Activated CD4-positive, alpha-beta memory T cell treated with anti-CD3 and anti-CD28 coated beads, Interleukin-2, amount 10 ng/mL, durations not matched to agents 7 days and 5 days (primary cell): ENCODE data around the gene WNT5B. TPM values are rescaled to one million over a fixed set of nuclear protein-coding genes. Genes with fewer than 3 reads are reported as not detected.
A peak's percentile ranks its signal among the peaks of the same experiment; 100 is the strongest.

Experiments used
- CTCF ChIA-PET: fragments of 350-600 bp; sonication (Branson Sonifier 250); formaldehyde crosslinking; loops from one replicate; lab custom pipeline; 2021; ENCODE audit warnings: antibody characterized with exemption, inconsistent platforms; lab: Charles Lee
- POLR2A ChIA-PET: fragments of 350-600 bp; sonication (Branson Sonifier 250); formaldehyde crosslinking; loops from one replicate; lab custom pipeline; 2021; ENCODE audit warnings: antibody characterized with exemption; lab: Charles Lee
- DNase-seq: peaks from one replicate; pipeline ENCODE4 v3.0.0-alpha.2; 2020
- H3K27ac Mint-ChIP-seq: one replicate; pipeline ENCODE4 v1.8.0; 2021; ENCODE audit warnings: mild to moderate bottlenecking, mixed read lengths
- H3K27me3 Mint-ChIP-seq: one replicate; pipeline ENCODE4 v1.8.0; 2021; ENCODE audit warnings: mixed read lengths
- H3K36me3 Mint-ChIP-seq: one replicate; pipeline ENCODE4 v1.8.0; 2021; ENCODE audit warnings: low read depth, mixed read lengths
- H3K4me1 Mint-ChIP-seq: one replicate; pipeline ENCODE4 v1.8.0; 2021; ENCODE audit warnings: mixed read lengths
- H3K4me3 Mint-ChIP-seq: one replicate; pipeline ENCODE4 v1.8.0; 2021; ENCODE audit warnings: mild to moderate bottlenecking, mixed read lengths
- H3K9me3 Mint-ChIP-seq: one replicate; pipeline ENCODE4 v1.8.0; 2021; ENCODE audit warnings: mixed read lengths
- total RNA-seq, 2 experiments: library from RNA; stranded (reverse); gene quantifications; one replicate each; pipeline ENCODE4 v1.2.3, GENCODE V29; 2021

The WNT5B gene
- total RNA-seq, 2 experiments from 2014 or later: 1.4 to 1.7 TPM

DNA sequence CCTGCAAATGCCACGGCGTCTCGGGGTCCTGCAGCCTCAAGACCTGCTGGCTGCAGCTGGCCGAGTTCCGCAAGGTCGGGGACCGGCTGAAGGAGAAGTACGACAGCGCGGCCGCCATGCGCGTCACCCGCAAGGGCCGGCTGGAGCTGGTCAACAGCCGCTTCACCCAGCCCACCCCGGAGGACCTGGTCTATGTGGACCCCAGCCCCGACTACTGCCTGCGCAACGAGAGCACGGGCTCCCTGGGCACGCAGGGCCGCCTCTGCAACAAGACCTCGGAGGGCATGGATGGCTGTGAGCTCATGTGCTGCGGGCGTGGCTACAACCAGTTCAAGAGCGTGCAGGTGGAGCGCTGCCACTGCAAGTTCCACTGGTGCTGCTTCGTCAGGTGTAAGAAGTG is 16.8 kb downstream of the WNT5B start:
- no peaks in the 10 kb centered on the region for H3K9me3 Mint-ChIP-seq
- ChIA-PET POLR2A (no interaction called here), CTCF (interaction anchor here (0.9 to 1.6 kb wide), 6 partner anchors 9 to 294 kb away, joined by 3 to 5 read pairs (median 4); no protein-coding TSS in a partner anchor)
- H3K27ac Mint-ChIP-seq: no peak overlapping the region
- no peaks in the 10 kb centered on the region for H3K36me3 Mint-ChIP-seq
- peaks cover 28% of the 10 kb centered on the region for H3K27me3 Mint-ChIP-seq
- H3K4me3 Mint-ChIP-seq: no peak overlapping the region
- H3K4me1 Mint-ChIP-seq: peaks cover 27% of the 10 kb centered on the region
- no peak for DNase-seq

GRCh38 chr12:1646569-1647284 is 17.7 kb downstream of the WNT5B start:
- no peaks in the 10 kb centered on the region for H3K9me3 Mint-ChIP-seq
- ChIA-PET POLR2A (no interaction called here), CTCF (interaction anchor here (0.9 to 1.6 kb wide), 8 partner anchors 8 to 293 kb away, joined by 3 to 5 read pairs (median 4); no protein-coding TSS in a partner anchor)

DNA sequence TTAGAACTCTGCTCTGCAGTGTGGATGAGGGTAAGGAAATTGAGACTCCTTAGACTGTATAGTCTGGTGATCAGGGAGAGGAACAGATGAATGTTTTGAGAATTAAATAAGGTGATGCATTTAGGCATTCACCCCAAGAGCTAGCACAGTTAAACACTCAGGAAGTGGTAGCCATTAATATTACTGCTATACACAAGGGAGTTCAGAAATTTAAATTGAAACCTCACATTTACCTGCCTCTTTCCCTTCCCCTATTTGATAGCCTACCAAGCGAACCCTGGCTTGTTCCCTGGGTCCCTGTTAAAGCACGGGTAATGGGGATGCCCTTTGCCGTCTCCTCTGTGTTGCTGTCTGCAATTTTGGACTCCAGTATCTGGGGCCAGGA is 18.2 kb downstream of the WNT5B start:
- Mint-ChIP-seq H3K9me3 (no peaks in the 10 kb centered on the region), H3K27ac (no peak overlapping the region), H3K36me3 (no peaks in the 10 kb centered on the region), H3K4me1 (peaks cover 12% of the 10 kb centered on the region), H3K27me3 (peaks cover 38% of the 10 kb centered on the region), H3K4me3 (no peak overlapping the region)
- ChIA-PET CTCF (interaction anchor here (1.0 to 2.7 kb wide), 7 partner anchors 10 to 293 kb away, joined by 3 to 10 read pairs (median 4); no protein-coding TSS in a partner anchor), POLR2A (interaction anchor here (2.4 kb wide), 1 partner anchor 15 kb away, joined by 7 read pairs; no protein-coding TSS in a partner anchor)
- DNase-seq: no peak

More at GRCh38 chr12:1646569-1647284, 17.7 kb downstream of the WNT5B start:
- no peak for DNase-seq
- no peak overlapping the region for H3K27ac Mint-ChIP-seq
- H3K4me3 Mint-ChIP-seq: no peak overlapping the region
- peaks cover 36% of the 10 kb centered on the region for H3K27me3 Mint-ChIP-seq
- peaks cover 18% of the 10 kb centered on the region for H3K4me1 Mint-ChIP-seq
- no peaks in the 10 kb centered on the region for H3K36me3 Mint-ChIP-seq

DNA sequence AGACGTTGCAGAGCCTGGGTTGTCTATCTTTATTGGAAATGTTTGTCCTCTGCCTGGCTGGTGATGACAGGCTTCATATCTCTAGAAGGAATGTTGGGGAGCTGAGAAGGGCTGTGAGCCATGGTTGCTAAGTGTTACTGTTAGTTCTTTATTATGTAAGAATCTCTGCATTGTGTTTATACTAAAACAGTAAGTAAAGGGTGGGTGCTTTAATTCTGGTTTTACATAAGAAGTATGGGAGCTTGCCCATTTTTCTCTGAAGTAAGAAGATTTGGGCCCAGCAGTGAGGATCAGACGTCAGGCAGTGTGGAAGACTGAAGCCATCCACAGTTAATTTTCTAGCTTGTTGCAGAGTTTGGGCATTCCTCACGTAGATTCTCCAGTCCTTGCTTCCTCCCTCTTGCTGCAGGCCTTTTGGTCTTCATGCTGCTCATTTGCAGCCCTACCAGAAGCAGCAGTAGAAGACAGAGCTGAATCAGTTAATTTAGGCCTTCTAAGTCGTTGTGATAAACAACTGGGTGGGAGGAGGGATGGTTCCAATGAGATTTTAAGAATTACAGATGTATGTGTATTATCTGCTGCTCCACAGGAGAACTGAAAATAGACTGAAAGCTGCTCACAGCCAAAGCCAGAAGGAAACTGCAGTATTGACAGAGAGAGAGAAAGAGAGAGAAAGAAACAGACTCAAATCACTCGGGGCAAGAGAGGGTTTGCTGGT is 21.4 kb downstream of the WNT5B start:
- Mint-ChIP-seq H3K27ac (no peak overlapping the region), H3K9me3 (no peaks in the 10 kb centered on the region), H3K4me1 (peaks cover 8% of the 10 kb centered on the region), H3K36me3 (no peaks in the 10 kb centered on the region), H3K27me3 (peaks cover 43% of the 10 kb centered on the region), H3K4me3 (no peak overlapping the region)
- ChIA-PET POLR2A (interaction anchor here (0.9 to 1.8 kb wide), 2 partner anchors 141 to 290 kb away, joined by 4 to 6 read pairs; no protein-coding TSS in a partner anchor), CTCF (interaction anchor here (0.8 to 14.0 kb wide), 7 partner anchors 10 to 290 kb away, joined by 3 to 282 read pairs (median 5); no protein-coding TSS in a partner anchor)
- no peak for DNase-seq

- CTCF ChIA-PET: interaction anchor here (0.8 to 14.0 kb wide), 5 partner anchors 9 to 289 kb away, joined by 3 to 282 read pairs (median 5); no protein-coding TSS in a partner anchor
- H3K4me3 Mint-ChIP-seq: no peak overlapping the region
- no peak overlapping the region for H3K27ac Mint-ChIP-seq
- peaks cover 5% of the 10 kb centered on the region for H3K4me1 Mint-ChIP-seq
- POLR2A ChIA-PET: interaction anchor here (0.9 to 1.8 kb wide), 2 partner anchors 140 to 289 kb away, joined by 4 to 6 read pairs; no protein-coding TSS in a partner anchor
- H3K9me3 Mint-ChIP-seq: no peaks in the 10 kb centered on the region
- no peak for DNase-seq
- H3K27me3 Mint-ChIP-seq: peaks cover 43% of the 10 kb centered on the region
- no peaks in the 10 kb centered on the region for H3K36me3 Mint-ChIP-seq
Measured at GRCh38 chr12:1650978-1651361, 21.9 kb downstream of the WNT5B start.

DNA sequence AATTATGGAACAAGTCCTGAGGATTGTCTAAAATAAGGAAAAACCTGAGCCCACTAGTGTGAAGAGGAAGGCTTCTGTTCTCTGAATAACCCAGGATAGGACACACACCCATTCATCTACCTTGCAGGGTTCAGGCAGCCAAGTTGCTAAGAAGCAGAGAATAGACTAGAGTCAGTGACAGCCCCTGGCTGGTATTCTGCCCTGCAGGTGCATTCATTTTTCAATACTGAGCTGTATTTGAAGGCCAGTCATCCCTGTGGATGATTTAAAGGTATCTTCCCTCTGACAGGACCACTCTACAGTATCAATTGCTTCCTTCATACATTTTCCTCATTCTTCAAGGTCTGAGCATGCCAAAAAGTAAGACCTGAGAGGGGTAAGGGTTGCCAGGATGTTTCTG is 22.9 kb downstream of the WNT5B start:
- Mint-ChIP-seq H3K27me3 (peaks cover 43% of the 10 kb centered on the region), H3K4me3 (no peak overlapping the region), H3K4me1 (peaks cover 5% of the 10 kb centered on the region), H3K27ac (no peak overlapping the region), H3K9me3 (no peaks in the 10 kb centered on the region), H3K36me3 (no peaks in the 10 kb centered on the region)
- ChIA-PET POLR2A (interaction anchor here (0.8 to 1.8 kb wide), 2 partner anchors 139 to 288 kb away, joined by 4 to 6 read pairs; no protein-coding TSS in a partner anchor), CTCF (interaction anchor here (1.2 to 14.0 kb wide), 6 partner anchors 8 to 288 kb away, joined by 3 to 282 read pairs (median 18); no protein-coding TSS in a partner anchor)
- DNase-seq: no peak

- POLR2A ChIA-PET: interaction anchor here (0.8 to 2.9 kb wide), 3 partner anchors 134 to 285 kb away, joined by 3 to 26 read pairs (median 10); no protein-coding TSS in a partner anchor
- CTCF ChIA-PET: interaction anchor here (0.6 to 14.0 kb wide), 9 partner anchors 9 to 284 kb away, joined by 3 to 282 read pairs (median 3); partner anchors contain the start of gene ADIPOR2
- no peak overlapping the region for H3K4me3 Mint-ChIP-seq
- H3K36me3 Mint-ChIP-seq: no peaks in the 10 kb centered on the region
- DNase-seq: no peak
- peaks cover 20% of the 10 kb centered on the region for H3K27me3 Mint-ChIP-seq
- peaks cover 5% of the 10 kb centered on the region for H3K4me1 Mint-ChIP-seq
- no peaks in the 10 kb centered on the region for H3K9me3 Mint-ChIP-seq
- H3K27ac Mint-ChIP-seq: no peak overlapping the region
Measured at GRCh38 chr12:1655225-1655788, 26.3 kb downstream of the WNT5B start.

DNA sequence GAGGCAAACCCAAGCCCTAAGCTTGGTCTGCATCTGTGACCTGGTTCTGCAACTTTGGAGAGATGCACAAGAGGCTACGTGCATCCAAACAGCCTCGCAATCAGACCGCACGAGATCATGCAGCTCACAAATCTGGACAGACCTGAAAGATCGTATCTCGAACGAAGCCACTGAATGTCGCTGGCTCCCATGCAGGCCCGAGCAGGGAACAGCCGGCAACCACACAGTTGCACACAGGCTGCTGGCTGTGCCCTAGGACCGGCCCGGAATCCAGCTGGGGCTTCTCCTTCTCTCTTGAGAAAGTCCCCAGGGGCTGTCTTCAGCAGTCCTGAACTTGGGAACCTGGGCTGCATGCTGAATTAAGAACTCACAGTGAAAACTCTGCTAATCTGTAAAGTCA is 27.9 kb downstream of the WNT5B start:
- no peak overlapping the region for H3K4me3 Mint-ChIP-seq
- POLR2A ChIA-PET: interaction anchor here (1.0 to 1.7 kb wide), 2 partner anchors 35 to 134 kb away, joined by 4 to 5 read pairs; no protein-coding TSS in a partner anchor
- no peaks in the 10 kb centered on the region for H3K36me3 Mint-ChIP-seq
- H3K27me3 Mint-ChIP-seq: peaks cover 5% of the 10 kb centered on the region
- H3K9me3 Mint-ChIP-seq: no peaks in the 10 kb centered on the region
- DNase-seq: no peak
- peaks cover 12% of the 10 kb centered on the region for H3K4me1 Mint-ChIP-seq
- no peak overlapping the region for H3K27ac Mint-ChIP-seq
- CTCF ChIA-PET: interaction anchor here (0.6 to 14.0 kb wide), 3 partner anchors 10 to 404 kb away, joined by 3 to 282 read pairs (median 4); no protein-coding TSS in a partner anchor

DNA sequence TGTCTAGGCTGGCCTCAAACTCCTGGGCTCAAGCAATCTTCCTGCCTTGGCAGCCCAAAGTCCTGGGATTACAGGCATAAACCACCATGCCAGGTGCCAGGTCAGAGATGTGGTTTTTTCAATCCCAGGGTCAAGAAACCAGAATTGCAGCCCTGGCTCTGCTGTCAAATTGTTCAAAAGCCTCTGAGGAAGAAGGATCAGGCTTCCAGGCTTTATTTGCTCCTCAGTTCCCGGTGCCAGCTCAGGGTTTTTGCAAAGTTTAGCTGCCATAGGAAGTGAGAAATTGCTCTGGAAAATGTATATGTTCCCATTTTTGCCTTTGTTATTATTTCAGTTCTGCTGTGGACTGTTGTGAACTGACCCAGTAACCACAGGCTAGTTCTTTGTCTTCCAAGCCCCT is 28.7 kb downstream of the WNT5B start:
- Mint-ChIP-seq H3K9me3 (no peaks in the 10 kb centered on the region), H3K27ac (no peak overlapping the region), H3K4me1 (peaks cover 13% of the 10 kb centered on the region), H3K27me3 (peaks cover 5% of the 10 kb centered on the region), H3K36me3 (no peaks in the 10 kb centered on the region), H3K4me3 (no peak overlapping the region)
- DNase-seq: no peak
- CTCF ChIA-PET: interaction anchor here (0.6 to 14.0 kb wide), 2 partner anchors 133 to 403 kb away, joined by 3 to 282 read pairs; no protein-coding TSS in a partner anchor
- POLR2A ChIA-PET: interaction anchor here (1.0 to 1.7 kb wide), 2 partner anchors 34 to 133 kb away, joined by 4 to 5 read pairs; no protein-coding TSS in a partner anchor

GRCh38 chr12:1660304-1661187 is 31.5 kb downstream of the WNT5B start:
- Mint-ChIP-seq H3K4me3 (peak overlapping the region; percentile 15), H3K27me3 (peaks cover 2% of the 10 kb centered on the region), H3K4me1 (peaks cover 28% of the 10 kb centered on the region), H3K9me3 (no peaks in the 10 kb centered on the region), H3K36me3 (no peaks in the 10 kb centered on the region), H3K27ac (peak overlapping the region; percentile 55)
- peak; percentile 56 for DNase-seq
- CTCF ChIA-PET: interaction anchor here (1.8 to 14.0 kb wide), 2 partner anchors 11 to 130 kb away, joined by 4 to 282 read pairs; no protein-coding TSS in a partner anchor
- POLR2A ChIA-PET: interaction anchor here (0.8 to 3.7 kb wide), 6 partner anchors 31 to 1271 kb away, joined by 3 to 23 read pairs (median 4); partner anchors contain the start of genes ADIPOR2 and KDM5A
